SK-N-MC (cell line): Measurements from ENCODE around the gene ZNF644.
"Not testable (repeated sequence)": the region's sequence is repeated elsewhere in the genome, so short reads cannot be mapped to it uniquely, and the experiment has no call there.

Experiments
- DNase-seq: peaks from one replicate; pipeline ENCODE4 v3.0.0-alpha.2; 2011; ENCODE audit warnings: low read depth, low spot score
- H3K27ac ChIP-seq: fragments of 200-600 bp; sonication (generic); 2 replicates; pipeline ENCODE4 v1.5.1; 2016; ENCODE audit warnings: mixed run types
- H3K36me3 ChIP-seq: fragments of 200-600 bp; sonication (generic); 2 replicates; pipeline ENCODE4 v1.6.1; 2017; ENCODE audit warnings: antibody characterized with exemption, low read length, mixed read lengths; ENCODE audit not compliant: insufficient read depth
- H3K4me3 ChIP-seq: fragments of 200-600 bp; sonication (generic); 2 replicates; pipeline ENCODE4 v1.5.1; 2016
- H3K9ac ChIP-seq: fragments of 200-600 bp; sonication (generic); 2 replicates; pipeline ENCODE4 v1.8.0; 2017; ENCODE audit warnings: mixed run types, mixed read lengths; ENCODE audit not compliant: insufficient read length
- H3K9me3 ChIP-seq: fragments of 200-600 bp; sonication (generic); 2 replicates; pipeline ENCODE4 v1.6.1; 2017; ENCODE audit warnings: low read depth, mild to moderate bottlenecking, antibody characterized with exemption, low read length, moderate library complexity, mixed read lengths
- EZH2 ChIP-seq: fragments of 200-600 bp; sonication (generic); IDR thresholded peaks from one replicate; pipeline ENCODE4 v1.6.1; 2017; ENCODE audit warnings: antibody characterized with exemption
- FOXP2 ChIP-seq: optimal IDR thresholded peaks from 2 replicates; pipeline ENCODE3; 2011; ENCODE audit warnings: mild to moderate bottlenecking, moderate library complexity; ENCODE audit not compliant: insufficient read depth; ENCODE audit errors: extremely low read length, control extremely low read depth
- POLR2AphosphoS5 ChIP-seq: IDR thresholded peaks from 2 replicates; pipeline ENCODE4 v1.6.1; 2012; ENCODE audit warnings: mild to moderate bottlenecking, low read depth, low read length, borderline replicate concordance

The ZNF644 gene

GRCh38 chr1:90926971-90927370, 94.9 kb downstream of the ZNF644 start:
- Histone ChIP-seq H3K27ac (peak overlapping the region; percentile 69), H3K36me3 (peaks cover 21% of the 10 kb centered on the region), H3K4me3 (0 out of 2 replicates have a peak overlapping the region, but pooled peaks have one; percentile 5), H3K9ac (no peak overlapping the region), H3K9me3 (no peaks in the 10 kb centered on the region)
- no peak for DNase-seq
- TF ChIP-seq FOXP2 (no peak), EZH2 (no peak), POLR2AphosphoS5 (no peak)

- Histone ChIP-seq H3K27ac (peak overlapping the region; percentile 69), H3K36me3 (peaks cover 21% of the 10 kb centered on the region), H3K9me3 (no peaks in the 10 kb centered on the region), H3K9ac (no peak overlapping the region), H3K4me3 (0 out of 2 replicates have a peak overlapping the region, but pooled peaks have one; percentile 5)
- peak; percentile 20 for DNase-seq
- no peak for TF ChIP-seq FOXP2
- TF ChIP-seq EZH2, result no peak
- TF ChIP-seq POLR2AphosphoS5, result no peak
Observed at GRCh38 chr1:90925928-90926869, 95.6 kb downstream of the ZNF644 start.

- peaks cover 16% of the 10 kb centered on the region for H3K36me3 ChIP-seq
- H3K9ac ChIP-seq, result no peak overlapping the region
- H3K9me3 ChIP-seq, result no peaks in the 10 kb centered on the region
- no peak overlapping the region for H3K27ac ChIP-seq
- DNase-seq, result no peak
- no peak for TF ChIP-seq FOXP2
- no peak for TF ChIP-seq EZH2
- TF ChIP-seq POLR2AphosphoS5, result no peak
- H3K4me3 ChIP-seq, result no peak overlapping the region
Observed at GRCh38 chr1:90924982-90925381, 96.9 kb downstream of the ZNF644 start.

GRCh38 chr1:90922996-90923395, 98.8 kb downstream of the ZNF644 start:
- Histone ChIP-seq H3K9me3 (no peaks in the 10 kb centered on the region), H3K4me3 (no peak overlapping the region), H3K9ac (no peak overlapping the region), H3K36me3 (peaks cover 18% of the 10 kb centered on the region), H3K27ac (no peak overlapping the region)
- no peak for TF ChIP-seq POLR2AphosphoS5
- no peak for TF ChIP-seq EZH2
- no peak for TF ChIP-seq FOXP2
- DNase-seq, result no peak

- no peak overlapping the region for H3K9ac ChIP-seq
- H3K4me3 ChIP-seq, result no peak overlapping the region
- TF ChIP-seq EZH2 (no peak), POLR2AphosphoS5 (no peak), FOXP2 (no peak)
- DNase-seq, result no peak
- H3K36me3 ChIP-seq, result peaks cover 26% of the 10 kb centered on the region
- no peak overlapping the region for H3K27ac ChIP-seq
- no peaks in the 10 kb centered on the region for H3K9me3 ChIP-seq
Observed at GRCh38 chr1:90922202-90922601, 99.6 kb downstream of the ZNF644 start.

GRCh38 chr1:90919900-90920299, 101.9 kb downstream of the ZNF644 start:
- no peak overlapping the region for H3K4me3 ChIP-seq
- no peaks in the 10 kb centered on the region for H3K9me3 ChIP-seq
- no peak overlapping the region for H3K9ac ChIP-seq
- TF ChIP-seq FOXP2, result no peak
- TF ChIP-seq EZH2, result no peak
- no peak for TF ChIP-seq POLR2AphosphoS5
- H3K27ac ChIP-seq, result no peak overlapping the region
- peaks cover 49% of the 10 kb centered on the region for H3K36me3 ChIP-seq
- DNase-seq, result no peak

- TF ChIP-seq FOXP2, result no peak
- TF ChIP-seq EZH2, result no peak
- no peak for TF ChIP-seq POLR2AphosphoS5
- peaks cover 56% of the 10 kb centered on the region for H3K36me3 ChIP-seq
Observed at GRCh38 chr1:90919190-90919719, 102.6 kb downstream of the ZNF644 start.

GRCh38 chr1:90911353-90911752, 110.5 kb downstream of the ZNF644 start:
- no peak for DNase-seq

More at GRCh38 chr1:90919190-90919719, 102.6 kb downstream of the ZNF644 start:
- H3K27ac ChIP-seq, result no peak overlapping the region
- no peak overlapping the region for H3K9ac ChIP-seq
- no peaks in the 10 kb centered on the region for H3K9me3 ChIP-seq
- no peak overlapping the region for H3K4me3 ChIP-seq
- no peak for DNase-seq

GRCh38 chr1:90902672-90903071, 119.2 kb downstream of the ZNF644 start:
- H3K27ac ChIP-seq, result no peak overlapping the region
- no peaks in the 10 kb centered on the region for H3K9me3 ChIP-seq
- DNase-seq, result no peak
- no peak overlapping the region for H3K9ac ChIP-seq
- H3K4me3 ChIP-seq, result no peak overlapping the region
- TF ChIP-seq FOXP2, result no peak
- TF ChIP-seq EZH2, result no peak
- no peak for TF ChIP-seq POLR2AphosphoS5
- H3K36me3 ChIP-seq, result peaks cover 59% of the 10 kb centered on the region

More at GRCh38 chr1:90911353-90911752, 110.5 kb downstream of the ZNF644 start:
- no peak for TF ChIP-seq FOXP2
- no peak for TF ChIP-seq EZH2
- TF ChIP-seq POLR2AphosphoS5, result no peak
- H3K9ac ChIP-seq, result no peak overlapping the region
- no peak overlapping the region for H3K4me3 ChIP-seq
- H3K27ac ChIP-seq, result no peak overlapping the region
- H3K36me3 ChIP-seq, result peaks cover 52% of the 10 kb centered on the region
- no peaks in the 10 kb centered on the region for H3K9me3 ChIP-seq

GRCh38 chr1:90899263-90899662, 122.6 kb downstream of the ZNF644 start:
- no peak overlapping the region for H3K27ac ChIP-seq
- H3K9ac ChIP-seq, result no peak overlapping the region
- no peak for DNase-seq
- H3K9me3 ChIP-seq, result no peaks in the 10 kb centered on the region
- no peak for TF ChIP-seq POLR2AphosphoS5
- H3K4me3 ChIP-seq, result no peak overlapping the region
- H3K36me3 ChIP-seq, result peaks cover 56% of the 10 kb centered on the region

- not testable (repeated sequence) for H3K9ac ChIP-seq, H3K9me3 ChIP-seq, H3K27ac ChIP-seq, DNase-seq, H3K4me3 ChIP-seq, H3K36me3 ChIP-seq
Observed at GRCh38 chr1:90893679-90894078, 128.2 kb downstream of the ZNF644 start.

- H3K9ac ChIP-seq, DNase-seq, H3K9me3 ChIP-seq, H3K27ac ChIP-seq, H3K4me3 ChIP-seq, H3K36me3 ChIP-seq: not testable (repeated sequence)
Observed at GRCh38 chr1:90892884-90893283, 129.0 kb downstream of the ZNF644 start.

GRCh38 chr1:90892196-90892595, 129.6 kb downstream of the ZNF644 start:
- DNase-seq, result not testable (repeated sequence)

More at GRCh38 chr1:90892196-90892595, 129.6 kb downstream of the ZNF644 start:
- H3K9ac ChIP-seq, H3K9me3 ChIP-seq, H3K4me3 ChIP-seq, H3K36me3 ChIP-seq, H3K27ac ChIP-seq: not testable (repeated sequence)
